Effector memory CD4-positive, alpha-beta T cell (primary cell): ENCODE measurements around the gene PTPN9.
"Not testable (repeated sequence)": the region's sequence is repeated elsewhere in the genome, so short reads cannot be mapped to it uniquely, and the experiment has no call there.

ENCODE experiments used
- DNase-seq, 3 donors: peaks; one replicate each; pipeline ENCODE4 v3.0.0-alpha.2; 2020
- H3K27ac ChIP-seq: 2 replicates; pipeline ENCODE4 v1.7.0; 2013; ENCODE audit warnings: mild to moderate bottlenecking, low read length, moderate library complexity; ENCODE audit not compliant: insufficient read depth, poor library complexity, severe bottlenecking
- H3K27me3 ChIP-seq: replicated peaks from 2 replicates; pipeline ENCODE4 v1.7.0; 2013; ENCODE audit warnings: mild to moderate bottlenecking, low read length; ENCODE audit not compliant: insufficient read depth, control insufficient read depth, poor library complexity, severe bottlenecking
- H3K36me3 ChIP-seq: 2 replicates; pipeline ENCODE4 v1.7.0; 2013; ENCODE audit warnings: mild to moderate bottlenecking, low read length, moderate library complexity; ENCODE audit not compliant: control insufficient read depth, insufficient read depth
- H3K4me1 ChIP-seq: 2 replicates; pipeline ENCODE4 v1.7.0; 2013; ENCODE audit warnings: low read length, mild to moderate bottlenecking; ENCODE audit not compliant: control insufficient read depth, insufficient read depth, poor library complexity, severe bottlenecking
- H3K4me3 ChIP-seq: 2 replicates; pipeline ENCODE4 v1.7.0; 2013; ENCODE audit warnings: low read length, low read depth, mild to moderate bottlenecking; ENCODE audit not compliant: insufficient read depth, poor library complexity, severe bottlenecking
- H3K9me3 ChIP-seq: 2 replicates; pipeline ENCODE4 v1.7.0; 2013; ENCODE audit warnings: mild to moderate bottlenecking, low read length, moderate library complexity; ENCODE audit not compliant: control insufficient read depth

Gene PTPN9

GRCh38 chr15:75558955-75559354 is 20.2 kb downstream of the PTPN9 start:
- not testable (repeated sequence) for DNase-seq, H3K9me3 ChIP-seq, H3K27me3 ChIP-seq, H3K4me1 ChIP-seq, H3K27ac ChIP-seq, H3K36me3 ChIP-seq, H3K4me3 ChIP-seq

- DNase-seq = no peak
- no peaks in the 10 kb centered on the region for H3K27me3 ChIP-seq
- no peak overlapping the region for H3K27ac ChIP-seq
- no peak overlapping the region for H3K4me3 ChIP-seq
- no peaks in the 10 kb centered on the region for H3K4me1 ChIP-seq
- no peaks in the 10 kb centered on the region for H3K36me3 ChIP-seq
- H3K9me3 ChIP-seq = no peaks in the 10 kb centered on the region
Measured at GRCh38 chr15:75554717-75555116, 24.4 kb downstream of the PTPN9 start.

- DNase-seq = no peak
- Histone ChIP-seq H3K4me3 (no peak overlapping the region), H3K36me3 (no peaks in the 10 kb centered on the region), H3K9me3 (no peaks in the 10 kb centered on the region), H3K4me1 (no peaks in the 10 kb centered on the region), H3K27me3 (no peaks in the 10 kb centered on the region), H3K27ac (no peak overlapping the region)
Measured at GRCh38 chr15:75553659-75554058, 25.5 kb downstream of the PTPN9 start.

- Histone ChIP-seq H3K27ac (no peak overlapping the region), H3K27me3 (no peaks in the 10 kb centered on the region), H3K4me3 (no peak overlapping the region), H3K9me3 (no peaks in the 10 kb centered on the region), H3K36me3 (no peaks in the 10 kb centered on the region), H3K4me1 (no peaks in the 10 kb centered on the region)
- no peak for DNase-seq
Measured at GRCh38 chr15:75551091-75551490, 28.0 kb downstream of the PTPN9 start.

- H3K9me3 ChIP-seq = no peaks in the 10 kb centered on the region
- no peak for DNase-seq
- no peak overlapping the region for H3K4me3 ChIP-seq
- H3K4me1 ChIP-seq = no peaks in the 10 kb centered on the region
- no peaks in the 10 kb centered on the region for H3K27me3 ChIP-seq
- H3K36me3 ChIP-seq = no peaks in the 10 kb centered on the region
- no peak overlapping the region for H3K27ac ChIP-seq
Measured at GRCh38 chr15:75545064-75545463, 34.1 kb downstream of the PTPN9 start.

GRCh38 chr15:75544359-75544758 is 34.8 kb downstream of the PTPN9 start:
- Histone ChIP-seq H3K9me3 (no peaks in the 10 kb centered on the region), H3K36me3 (no peaks in the 10 kb centered on the region), H3K27ac (no peak overlapping the region), H3K27me3 (no peaks in the 10 kb centered on the region), H3K4me1 (no peaks in the 10 kb centered on the region), H3K4me3 (no peak overlapping the region)
- no peak for DNase-seq

- H3K36me3 ChIP-seq, H3K4me1 ChIP-seq, H3K9me3 ChIP-seq, DNase-seq, H3K27ac ChIP-seq, H3K4me3 ChIP-seq, H3K27me3 ChIP-seq: not testable (repeated sequence)
Measured at GRCh38 chr15:75542949-75543545, 36.1 kb downstream of the PTPN9 start.

GRCh38 chr15:75542386-75542797 is 36.7 kb downstream of the PTPN9 start:
- Histone ChIP-seq H3K4me3 (no peak overlapping the region), H3K27me3 (no peaks in the 10 kb centered on the region), H3K4me1 (no peaks in the 10 kb centered on the region), H3K27ac (no peak overlapping the region), H3K9me3 (no peaks in the 10 kb centered on the region), H3K36me3 (no peaks in the 10 kb centered on the region)
- DNase-seq = no peak

- H3K4me1 ChIP-seq = no peaks in the 10 kb centered on the region
- H3K9me3 ChIP-seq = no peaks in the 10 kb centered on the region
- H3K36me3 ChIP-seq = no peaks in the 10 kb centered on the region
- no peak for DNase-seq
- no peak overlapping the region for H3K4me3 ChIP-seq
- no peaks in the 10 kb centered on the region for H3K27me3 ChIP-seq
- H3K27ac ChIP-seq = no peak overlapping the region
Measured at GRCh38 chr15:75538376-75538775, 40.7 kb downstream of the PTPN9 start.

GRCh38 chr15:75533945-75534344 is 45.2 kb downstream of the PTPN9 start:
- no peak overlapping the region for H3K4me3 ChIP-seq
- H3K4me1 ChIP-seq = no peaks in the 10 kb centered on the region
- no peak for DNase-seq

More at GRCh38 chr15:75533945-75534344, 45.2 kb downstream of the PTPN9 start:
- H3K27me3 ChIP-seq = no peaks in the 10 kb centered on the region
- no peaks in the 10 kb centered on the region for H3K9me3 ChIP-seq
- no peak overlapping the region for H3K27ac ChIP-seq
- no peaks in the 10 kb centered on the region for H3K36me3 ChIP-seq
